ENCODE measurements around the gene ACY1. TPM values are rescaled to one million over a fixed set of nuclear protein-coding genes. Genes with fewer than 3 reads are reported as not detected.
"Not testable (repeated sequence)": the region's sequence is repeated elsewhere in the genome, so short reads cannot be mapped to it uniquely, and the experiment has no call there.

ACY1 gene
- total RNA-seq, 4 donors from 2014 or later, result 165 to 426 (median 250) TPM

- TF ChIP-seq POLR2AphosphoS5 (IDR thresholded peaks at IDR 0.05) (peak in 1 of 3 donors; percentile 46), CTCF (IDR thresholded peaks at IDR 0.05) (no peak)
- no peaks in the 10 kb centered on the region for H3K9me3 ChIP-seq
- H3K4me1 ChIP-seq, result peaks cover 18 to 42% (median 33%) of the 10 kb centered on the region in 4 donors
- intact Hi-C loops (cut with DNase I; ENCODE audit: low total_unique reads), result no loop called here
- no peaks in the 10 kb centered on the region for H3K36me3 ChIP-seq
- H3K27me3 ChIP-seq, result no peaks in the 10 kb centered on the region
- in situ Hi-C loops (cut with MboI; ENCODE audit: low pct_ligation_motif_present in 1 of 4, low pct_unique_long_range_greater_than_20kb in 1 of 4, low sequenced_read_pairs in 3 of 4), result no loop called here
- peak; percentile 67 for DNase-seq
- peak overlapping the region; percentile 57 to 93 (median 65) for H3K27ac ChIP-seq
- no peak overlapping the region for H3K4me3 ChIP-seq
- 60 to 78% methylated on average over 1 to 9 of the region's 12 CpGs for WGBS, 2 donors (ENCODE audit: low coverage in 1 of 2)
Observed at GRCh38 chr3:51986010-51986947, 2.9 kb downstream of the ACY1 start.

GRCh38 chr3:51987568-51987967 is 4.2 kb downstream of the ACY1 start:
- WGBS, 2 donors (ENCODE audit: low coverage in 1 of 2), result 85 to 90% methylated on average over 5 to 7 of the region's 7 CpGs
- H3K4me3 ChIP-seq, result no peak overlapping the region

GRCh38 chr3:51988286-51989146 is 5.2 kb downstream of the ACY1 start:
- 83 to 87% methylated on average over 6 to 15 of the region's 15 CpGs for WGBS, 2 donors (ENCODE audit: low coverage in 1 of 2)
- in situ Hi-C loops (cut with MboI; ENCODE audit: low pct_ligation_motif_present in 1 of 4, low pct_unique_long_range_greater_than_20kb in 1 of 4, low sequenced_read_pairs in 3 of 4) (no loop called here), intact Hi-C loops (cut with DNase I; ENCODE audit: low total_unique reads) (no loop called here)
- Histone ChIP-seq H3K36me3 (peaks cover 0 to 5% (median under 1%) of the 10 kb centered on the region in 4 donors), H3K27me3 (no peaks in the 10 kb centered on the region), H3K9me3 (no peaks in the 10 kb centered on the region), H3K27ac (no peak overlapping the region), H3K4me3 (no peak overlapping the region), H3K4me1 (peaks cover 9 to 29% (median 20%) of the 10 kb centered on the region in 4 donors)
- no peak for DNase-seq
- TF ChIP-seq EP300 (IDR thresholded peaks at IDR 0.05; ENCODE audit: low read depth) (no peak), CTCF (IDR thresholded peaks at IDR 0.05) (no peak), POLR2A (IDR thresholded peaks at IDR 0.05) (no peak), POLR2AphosphoS5 (IDR thresholded peaks at IDR 0.05) (no peak)

More at GRCh38 chr3:51987568-51987967, 4.2 kb downstream of the ACY1 start:
- in situ Hi-C loops (cut with MboI; ENCODE audit: low pct_ligation_motif_present in 1 of 4, low pct_unique_long_range_greater_than_20kb in 1 of 4, low sequenced_read_pairs in 3 of 4), result no loop called here
- intact Hi-C loops (cut with DNase I; ENCODE audit: low total_unique reads), result no loop called here
- H3K27me3 ChIP-seq, result no peaks in the 10 kb centered on the region
- no peaks in the 10 kb centered on the region for H3K9me3 ChIP-seq
- no peak overlapping the region for H3K27ac ChIP-seq
- TF ChIP-seq POLR2A (IDR thresholded peaks at IDR 0.05) (no peak), CTCF (IDR thresholded peaks at IDR 0.05) (no peak)
- H3K4me1 ChIP-seq, result peaks cover 11 to 29% (median 23%) of the 10 kb centered on the region in 4 donors
- no peak for DNase-seq
- no peaks in the 10 kb centered on the region for H3K36me3 ChIP-seq

GRCh38 chr3:51990501-51990971 is 7.2 kb downstream of the ACY1 start:
- in situ Hi-C loops (cut with MboI; ENCODE audit: low pct_ligation_motif_present in 1 of 4, low pct_unique_long_range_greater_than_20kb in 1 of 4, low sequenced_read_pairs in 3 of 4); H3K27ac ChIP-seq; H3K4me3 ChIP-seq; DNase-seq; H3K27me3 ChIP-seq; intact Hi-C loops (cut with DNase I; ENCODE audit: low total_unique reads); H3K9me3 ChIP-seq: not testable (repeated sequence)
- H3K4me1 ChIP-seq, result peaks cover 8 to 34% (median 24%) of the 10 kb centered on the region in 4 donors
- peaks cover 0 to 18% (median 7%) of the 10 kb centered on the region in 4 donors for H3K36me3 ChIP-seq
- WGBS, 2 donors (ENCODE audit: low coverage in 1 of 2), result 82% methylated on average over 27 of the region's 38 CpGs; no CpG with 5 or more reads in 1 of the 2 donors
